H9 (cell line): ENCODE data around the gene ITGA2. TPM values are rescaled to one million over a fixed set of nuclear protein-coding genes. Genes with fewer than 3 reads are reported as not detected.
A peak's percentile ranks its signal among the peaks of the same experiment; 100 is the strongest.

Experiments used
- DNase-seq: peaks from one replicate; pipeline ENCODE4 v3.0.0-alpha.2; 2017
- H2AFZ ChIP-seq: one replicate; pipeline ENCODE4 v1.6.1; 2013; ENCODE audit warnings: mild to moderate bottlenecking, low read length, control low read depth, moderate library complexity
- H2AK5ac ChIP-seq: 2 replicates; pipeline ENCODE4 v1.6.1; 2013; ENCODE audit warnings: low read length, control low read depth, mixed read lengths; ENCODE audit not compliant: insufficient read length
- H2BK120ac ChIP-seq: one replicate; pipeline ENCODE4 v1.6.1; 2013; ENCODE audit warnings: low read depth, mild to moderate bottlenecking, low read length, control low read depth, inconsistent platforms; ENCODE audit not compliant: poor library complexity, severe bottlenecking
- H2BK12ac ChIP-seq: 2 replicates; pipeline ENCODE4 v1.6.1; 2013; ENCODE audit warnings: low read length, control low read depth, mixed read lengths, low read depth; ENCODE audit not compliant: insufficient read length
- H2BK15ac ChIP-seq: 2 replicates; pipeline ENCODE4 v1.6.1; 2013; ENCODE audit warnings: low read depth, low read length, control low read depth
- H2BK20ac ChIP-seq: one replicate; pipeline ENCODE4 v1.6.1; 2013; ENCODE audit warnings: low read depth, mild to moderate bottlenecking, low read length, control low read depth, inconsistent platforms; ENCODE audit not compliant: poor library complexity, severe bottlenecking
- H2BK5ac ChIP-seq: 2 replicates; pipeline ENCODE4 v1.6.1; 2013; ENCODE audit warnings: low read length, control low read depth, mixed read lengths; ENCODE audit not compliant: insufficient read length
- H3K14ac ChIP-seq: 2 replicates; pipeline ENCODE4 v1.6.1; 2013; ENCODE audit warnings: low read length, control low read depth; ENCODE audit not compliant: insufficient read depth
- H3K18ac ChIP-seq: 2 replicates; pipeline ENCODE4 v1.6.1; 2013; ENCODE audit warnings: low read depth, mild to moderate bottlenecking, mixed read lengths, low read length, control low read depth; ENCODE audit not compliant: insufficient read length
- H3K23ac ChIP-seq: 2 replicates; pipeline ENCODE4 v1.6.1; 2013; ENCODE audit warnings: low read length, control low read depth, mixed read lengths, low read depth; ENCODE audit not compliant: insufficient read length
- H3K23me2 ChIP-seq: 2 replicates; pipeline ENCODE4 v1.6.1; 2013; ENCODE audit warnings: low read depth, mild to moderate bottlenecking, mixed read lengths, low read length, control low read depth; ENCODE audit not compliant: insufficient read length, poor library complexity, severe bottlenecking
- H3K27ac ChIP-seq: 2 replicates; pipeline ENCODE4 v1.5.1; 2013; ENCODE audit warnings: low read length, control low read depth, mixed read lengths, low read depth; ENCODE audit not compliant: insufficient read length
- H3K27me3 ChIP-seq: 2 replicates; pipeline ENCODE4 v1.6.1; 2013; ENCODE audit warnings: low read length, control low read depth, inconsistent platforms; ENCODE audit not compliant: insufficient read depth
- H3K4ac ChIP-seq: 2 replicates; pipeline ENCODE4 v1.6.1; 2013; ENCODE audit warnings: low read depth, mild to moderate bottlenecking, control low read depth, inconsistent platforms, low read length, moderate library complexity
- H3K4me1 ChIP-seq: 2 replicates; pipeline ENCODE4 v1.6.1; 2013; ENCODE audit warnings: low read length, control low read depth, inconsistent platforms; ENCODE audit not compliant: insufficient read depth
- H3K4me2 ChIP-seq: 2 replicates; pipeline ENCODE4 v1.6.1; 2013; ENCODE audit warnings: low read length, control low read depth, mixed read lengths; ENCODE audit not compliant: insufficient read length, insufficient read depth
- H3K56ac ChIP-seq: 2 replicates; pipeline ENCODE4 v1.6.1; 2013; ENCODE audit warnings: low read depth, mild to moderate bottlenecking, mixed read lengths, low read length, control low read depth; ENCODE audit not compliant: insufficient read length
- H3K79me1 ChIP-seq: 2 replicates; pipeline ENCODE4 v1.6.1; 2013; ENCODE audit warnings: low read depth, mild to moderate bottlenecking, moderate library complexity, low read length, control low read depth, inconsistent platforms; ENCODE audit not compliant: insufficient read depth, poor library complexity, severe bottlenecking
- H3K79me2 ChIP-seq: 2 replicates; pipeline ENCODE4 v1.6.1; 2013; ENCODE audit warnings: low read length, control low read depth, inconsistent platforms; ENCODE audit not compliant: insufficient read depth
- H3K9ac ChIP-seq: 2 replicates; pipeline ENCODE4 v1.6.1; 2013; ENCODE audit warnings: low read length, control low read depth, mixed read lengths; ENCODE audit not compliant: insufficient read length; ENCODE audit errors: extremely low read depth
- H3K9me3 ChIP-seq: one replicate; pipeline ENCODE4 v1.6.1; 2013; ENCODE audit warnings: low read depth, low read length, inconsistent platforms; ENCODE audit not compliant: control insufficient read depth
- H3T11ph ChIP-seq: one replicate; pipeline ENCODE4 v1.6.1; 2013; ENCODE audit warnings: mild to moderate bottlenecking, low read length, control low read depth, inconsistent platforms
- H4K20me1 ChIP-seq: one replicate; pipeline ENCODE4 v1.6.1; 2013; ENCODE audit not compliant: control insufficient read depth, insufficient read length, insufficient read depth
- H4K5ac ChIP-seq: 2 replicates; pipeline ENCODE4 v1.6.1; 2013; ENCODE audit warnings: low read depth, mild to moderate bottlenecking, mixed read lengths, low read length, control low read depth; ENCODE audit not compliant: insufficient read length
- H4K8ac ChIP-seq: replicated peaks from 2 replicates; pipeline ENCODE4 v1.6.1; 2013; ENCODE audit warnings: low read length, control low read depth, mixed read lengths, low read depth; ENCODE audit not compliant: insufficient read length
- H4K91ac ChIP-seq: 2 replicates; pipeline ENCODE4 v1.6.1; 2013; ENCODE audit warnings: low read depth, mild to moderate bottlenecking, moderate library complexity, mixed read lengths, low read length, control low read depth; ENCODE audit not compliant: insufficient read length
- H3K27ac Mint-ChIP-seq, 3 experiments: 2 replicates in 2 of 3; 3 replicates in 1 of 3; pipeline ENCODE4 v1.8.0; 2020 to 2021; ENCODE audit warnings: mixed read lengths in 3 of 3, mild to moderate bottlenecking in 1 of 3, moderate library complexity in 1 of 3
- H3K27me3 Mint-ChIP-seq: 2 replicates; pipeline ENCODE4 v1.8.0; 2021; ENCODE audit warnings: low read depth, mild to moderate bottlenecking, moderate library complexity, mixed read lengths
- H3K36me3 Mint-ChIP-seq, 3 experiments: 2 replicates in 2 of 3; 3 replicates in 1 of 3; pipeline ENCODE4 v1.8.0; 2020 to 2021; ENCODE audit warnings: low read depth in 3 of 3, mixed read lengths in 3 of 3; ENCODE audit not compliant: insufficient read depth in 1 of 3
- H3K4me1 Mint-ChIP-seq, 2 experiments: 2 replicates each; pipeline ENCODE4 v1.8.0; 2020; ENCODE audit warnings: mixed read lengths in 2 of 2
- H3K4me3 Mint-ChIP-seq, 2 experiments: 2 replicates in 1 of 2; 3 replicates in 1 of 2; pipeline ENCODE4 v1.8.0; 2020 to 2021; ENCODE audit warnings: mild to moderate bottlenecking in 2 of 2, mixed read lengths in 2 of 2, moderate library complexity in 1 of 2
- H3K9me3 Mint-ChIP-seq, 2 experiments: 2 replicates in 1 of 2; 3 replicates in 1 of 2; pipeline ENCODE4 v1.8.0; 2020; ENCODE audit warnings: mild to moderate bottlenecking in 2 of 2, mixed read lengths in 2 of 2, moderate library complexity in 1 of 2
- WGBS: extraction: QIAGEN DNeasy Blood & Tissue Kit; methylation state at CpG from one replicate; pipeline ENCODE4 v1.1.7; 2013; ENCODE audit warnings: missing lambda C conversion rate, low lambda C conversion rate, mixed read lengths; ENCODE audit not compliant: insufficient read length; ENCODE audit errors: extremely low coverage; 5-methylcytosine and 5-hydroxymethylcytosine counted together
- total RNA-seq: library from RNA; stranded (reverse); gene quantifications from 2 replicates; pipeline ENCODE4 v1.2.1, GENCODE V29; 2021
- TF ChIP-seq, protein P1 (sequence below): fragments of 200-600 bp; sonication (generic); conservative IDR thresholded peaks from 3 replicates; pipeline ENCODE4 v1.8.0; 2021; ENCODE audit warnings: antibody characterized with exemption, mild to moderate bottlenecking

The ITGA2 gene
- total RNA-seq, 1 experiment from 2014 or later = 3.0 TPM

DNA sequence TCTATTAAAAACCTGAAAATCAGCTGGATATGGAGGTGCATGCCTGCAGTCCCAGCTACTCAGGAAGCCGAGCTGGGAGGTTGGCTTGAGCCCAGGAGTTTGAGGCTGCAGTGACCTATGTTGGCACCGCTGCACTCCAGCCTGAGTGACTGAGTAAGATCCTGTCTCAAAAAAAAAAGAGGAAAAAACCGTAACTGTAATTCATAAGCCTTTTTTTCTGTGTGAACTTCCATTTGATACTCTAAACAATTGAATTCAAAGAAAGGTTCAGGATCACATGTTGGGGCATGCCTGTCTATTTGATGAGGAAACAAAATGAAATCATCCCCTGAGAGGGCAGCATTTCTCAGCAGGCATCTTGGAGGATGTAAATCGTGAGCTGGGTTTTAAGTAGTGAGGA, 38.8 kb downstream of the ITGA2 start:
- Mint-ChIP-seq H3K4me3 (no peak overlapping the region), H3K9me3 (no peaks in the 10 kb centered on the region), H3K27me3 (no peaks in the 10 kb centered on the region), H3K36me3 (no peaks in the 10 kb centered on the region), H3K4me1 (peaks cover 5 to 8% of the 10 kb centered on the region in 2 experiments; a peak in 2 of 4 replicates), H3K27ac (peak overlapping the region in 1 of 3 experiments; percentile 27; a peak in 2 of 7 replicates)
- Histone ChIP-seq H3K27ac (no peak overlapping the region), H3K79me1 (no peaks in the 10 kb centered on the region), H2BK12ac (no peak overlapping the region), H3K23me2 (no peaks in the 10 kb centered on the region), H3K4me1 (no peaks in the 10 kb centered on the region; the same call in 1 of the 2 replicates), H3K27me3 (no peaks in the 10 kb centered on the region), H3K9ac (no peak overlapping the region), H2AK5ac (no peak overlapping the region), H3T11ph (no peak overlapping the region), H4K91ac (no peak overlapping the region), H3K23ac (no peak overlapping the region), H2BK20ac (no peak overlapping the region), H3K18ac (no peak overlapping the region), H3K14ac (no peak overlapping the region), H2AFZ (no peak overlapping the region), H4K8ac (no peak overlapping the region), H4K5ac (no peak overlapping the region), H2BK15ac (no peak overlapping the region), H3K56ac (no peak overlapping the region), H3K79me2 (no peaks in the 10 kb centered on the region), H3K4me2 (no peak overlapping the region), H3K9me3 (no peaks in the 10 kb centered on the region), H2BK120ac (no peak overlapping the region), H2BK5ac (no peak overlapping the region), H4K20me1 (no peaks in the 10 kb centered on the region), H3K4ac (no peak overlapping the region)
- no CpG with 5 or more reads among the region's 4 CpGs for WGBS
- TF ChIP-seq, protein P1, sequence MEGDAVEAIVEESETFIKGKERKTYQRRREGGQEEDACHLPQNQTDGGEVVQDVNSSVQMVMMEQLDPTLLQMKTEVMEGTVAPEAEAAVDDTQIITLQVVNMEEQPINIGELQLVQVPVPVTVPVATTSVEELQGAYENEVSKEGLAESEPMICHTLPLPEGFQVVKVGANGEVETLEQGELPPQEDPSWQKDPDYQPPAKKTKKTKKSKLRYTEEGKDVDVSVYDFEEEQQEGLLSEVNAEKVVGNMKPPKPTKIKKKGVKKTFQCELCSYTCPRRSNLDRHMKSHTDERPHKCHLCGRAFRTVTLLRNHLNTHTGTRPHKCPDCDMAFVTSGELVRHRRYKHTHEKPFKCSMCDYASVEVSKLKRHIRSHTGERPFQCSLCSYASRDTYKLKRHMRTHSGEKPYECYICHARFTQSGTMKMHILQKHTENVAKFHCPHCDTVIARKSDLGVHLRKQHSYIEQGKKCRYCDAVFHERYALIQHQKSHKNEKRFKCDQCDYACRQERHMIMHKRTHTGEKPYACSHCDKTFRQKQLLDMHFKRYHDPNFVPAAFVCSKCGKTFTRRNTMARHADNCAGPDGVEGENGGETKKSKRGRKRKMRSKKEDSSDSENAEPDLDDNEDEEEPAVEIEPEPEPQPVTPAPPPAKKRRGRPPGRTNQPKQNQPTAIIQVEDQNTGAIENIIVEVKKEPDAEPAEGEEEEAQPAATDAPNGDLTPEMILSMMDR = no peak
- DNase-seq = no peak
